DOHH2 (cell line): ENCODE results near the gene FNDC7.

Experiments used
- CTCF ChIP-seq: fragments of 200-600 bp; sonication (generic); IDR thresholded peaks from one replicate; pipeline ENCODE4 v1.5.1; 2014; ENCODE audit warnings: antibody characterized with exemption, mild to moderate bottlenecking, low read depth, low read length; ENCODE audit not compliant: poor library complexity, severe bottlenecking
- EZH2phosphoT487 ChIP-seq: fragments of 200-600 bp; sonication (generic); IDR thresholded peaks from 2 replicates; pipeline ENCODE4 v1.6.1; 2017; ENCODE audit warnings: borderline replicate concordance, mild to moderate bottlenecking, antibody characterized with exemption, low read length, moderate library complexity, mixed read lengths

GRCh38 chr1:108671143-108671542 is 41.6 kb upstream of the FNDC7 start:
- TF ChIP-seq CTCF, result no peak
- TF ChIP-seq EZH2phosphoT487, result no peak
